GM18499 (cell line): ENCODE measurements around the gene FAM161B.

ENCODE experiments used
- ATAC-seq: cut with Tn5 transposase; IDR thresholded peaks from one replicate; pipeline ENCODE4 v1.9.1; 2021; ENCODE audit warnings: moderate number of reproducible peaks; ENCODE audit not compliant: insufficient read depth, unreplicated experiment

The FAM161B gene

DNA sequence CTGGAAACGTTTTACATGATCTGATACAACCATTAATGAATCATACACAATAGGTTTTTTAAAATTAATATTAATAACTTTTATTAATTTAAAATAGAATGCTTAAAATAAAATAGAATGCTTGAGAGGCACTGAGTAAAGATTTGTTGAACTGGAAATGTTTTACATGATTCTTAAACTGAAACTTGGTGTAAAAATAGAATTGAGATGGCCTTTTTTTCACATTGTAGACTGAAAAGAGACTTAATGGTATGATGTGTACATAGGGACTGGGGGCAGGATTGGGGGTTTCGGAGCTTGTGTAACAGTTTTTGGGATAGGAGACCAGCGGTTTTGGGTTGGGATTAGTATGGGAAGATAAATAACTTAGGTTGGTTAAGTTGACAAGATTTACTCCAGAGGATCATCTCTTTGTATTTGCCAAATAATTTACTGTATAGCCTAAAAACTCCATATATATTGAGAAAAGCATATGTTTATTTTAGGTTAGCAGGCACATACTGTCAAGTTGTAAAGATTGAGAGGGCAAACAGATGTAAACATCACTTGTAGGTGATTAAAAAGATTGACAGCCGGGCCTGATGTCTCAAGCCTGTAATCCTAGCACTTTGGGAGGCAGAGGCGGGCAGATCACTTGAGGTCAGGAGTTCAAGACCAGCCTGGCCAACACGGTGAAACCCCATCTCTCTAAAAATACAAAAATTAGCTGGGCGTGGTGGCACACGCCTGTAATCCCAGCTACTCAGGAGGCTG lies 65.3 kb downstream of the FAM161B start:
- ATAC-seq, result no peak
